Stimulated activated naive CD8-positive, alpha-beta T cell treated with anti-CD3 and anti-CD28 coated beads, Interleukin-15, Interleukin-2, amounts not matched to agents 100 ng/mL and 50 ng/mL, for 24 hours (primary cell): Measurements from ENCODE around the gene PSMD14.
"Not testable (repeated sequence)": the region's sequence is repeated elsewhere in the genome, so short reads cannot be mapped to it uniquely, and the experiment has no call there.

ENCODE experiments used
- H3K27ac Mint-ChIP-seq: one replicate; pipeline ENCODE4 v1.8.0; 2021; ENCODE audit warnings: mild to moderate bottlenecking, mixed read lengths
- H3K27me3 Mint-ChIP-seq: one replicate; pipeline ENCODE4 v1.8.0; 2021; ENCODE audit warnings: mixed read lengths
- H3K36me3 Mint-ChIP-seq: one replicate; pipeline ENCODE4 v1.8.0; 2021; ENCODE audit warnings: low read depth, mixed read lengths
- H3K4me1 Mint-ChIP-seq: one replicate; pipeline ENCODE4 v1.8.0; 2021; ENCODE audit warnings: low read depth, mixed read lengths
- H3K4me3 Mint-ChIP-seq: one replicate; pipeline ENCODE4 v1.8.0; 2021; ENCODE audit warnings: mild to moderate bottlenecking, mixed read lengths
- H3K9me3 Mint-ChIP-seq: one replicate; pipeline ENCODE4 v1.8.0; 2021; ENCODE audit warnings: mixed read lengths

Gene PSMD14

DNA sequence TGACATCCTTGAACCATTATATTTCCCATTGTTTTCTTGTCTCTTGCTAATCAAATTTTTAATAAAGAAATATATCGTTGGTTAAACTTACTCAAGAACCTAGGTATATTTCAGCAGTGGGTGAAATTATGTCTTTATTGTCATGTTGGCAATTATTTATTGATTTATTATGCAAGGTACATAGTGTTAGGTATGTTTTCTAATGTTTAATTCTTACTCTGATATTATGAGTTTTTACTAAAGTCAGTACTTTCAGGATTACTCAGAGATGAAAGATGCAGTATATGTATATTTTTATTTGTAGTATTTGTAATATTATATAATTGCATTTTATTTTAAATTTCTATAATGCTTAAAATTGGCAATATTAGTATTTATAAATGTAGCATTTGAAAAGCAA is 46.9 kb downstream of the PSMD14 start:
- Mint-ChIP-seq H3K4me1 (peaks cover 30% of the 10 kb centered on the region), H3K4me3 (no peak overlapping the region), H3K9me3 (no peaks in the 10 kb centered on the region), H3K27ac (no peak overlapping the region), H3K27me3 (no peaks in the 10 kb centered on the region), H3K36me3 (peaks cover 27% of the 10 kb centered on the region)

DNA sequence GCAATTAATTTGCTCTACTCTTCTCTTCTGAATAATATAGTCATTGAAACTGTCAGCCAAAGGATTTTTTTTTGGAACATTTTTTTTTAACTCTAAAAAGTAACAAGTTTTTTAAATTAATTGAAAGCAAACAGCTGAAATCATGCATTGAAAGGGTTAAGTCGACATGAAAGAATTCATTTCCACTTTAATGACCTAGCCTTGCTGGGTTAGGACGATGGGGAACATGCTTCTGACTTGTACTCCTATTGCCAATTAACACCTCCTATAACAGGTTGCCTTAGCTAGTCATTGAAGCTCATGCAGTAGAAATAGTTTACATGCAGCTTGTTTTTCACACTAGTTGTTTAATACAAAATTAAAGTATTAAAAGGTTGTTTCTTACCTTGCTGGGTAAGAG is 47.8 kb downstream of the PSMD14 start:
- H3K27ac Mint-ChIP-seq: no peak overlapping the region
- H3K27me3 Mint-ChIP-seq: no peaks in the 10 kb centered on the region
- H3K36me3 Mint-ChIP-seq: peaks cover 29% of the 10 kb centered on the region
- H3K9me3 Mint-ChIP-seq: peaks cover 3% of the 10 kb centered on the region
- H3K4me3 Mint-ChIP-seq: no peak overlapping the region
- H3K4me1 Mint-ChIP-seq: peaks cover 30% of the 10 kb centered on the region

DNA sequence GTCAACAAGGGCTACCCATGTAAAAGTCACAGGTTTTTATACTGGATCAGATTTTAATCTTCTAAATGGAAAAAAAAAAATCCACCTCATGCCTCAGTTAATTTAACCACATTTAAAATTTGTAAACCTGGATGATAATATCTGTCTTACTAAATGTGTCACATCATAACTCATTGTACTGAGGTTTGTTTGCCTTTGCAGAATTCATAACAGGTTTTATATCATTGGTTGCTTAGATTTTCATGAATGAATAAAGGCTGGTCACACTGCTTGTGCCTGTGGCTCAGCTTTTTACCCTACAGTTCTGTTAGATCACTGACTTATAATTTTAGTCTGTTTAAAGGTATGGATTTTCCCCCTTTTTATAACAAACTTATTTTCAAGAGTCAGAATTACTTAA is 48.9 kb downstream of the PSMD14 start:
- peaks cover 30% of the 10 kb centered on the region for H3K4me1 Mint-ChIP-seq
- no peak overlapping the region for H3K4me3 Mint-ChIP-seq
- no peaks in the 10 kb centered on the region for H3K27me3 Mint-ChIP-seq
- H3K27ac Mint-ChIP-seq: no peak overlapping the region
- peaks cover 31% of the 10 kb centered on the region for H3K36me3 Mint-ChIP-seq
- H3K9me3 Mint-ChIP-seq: peaks cover 3% of the 10 kb centered on the region

DNA sequence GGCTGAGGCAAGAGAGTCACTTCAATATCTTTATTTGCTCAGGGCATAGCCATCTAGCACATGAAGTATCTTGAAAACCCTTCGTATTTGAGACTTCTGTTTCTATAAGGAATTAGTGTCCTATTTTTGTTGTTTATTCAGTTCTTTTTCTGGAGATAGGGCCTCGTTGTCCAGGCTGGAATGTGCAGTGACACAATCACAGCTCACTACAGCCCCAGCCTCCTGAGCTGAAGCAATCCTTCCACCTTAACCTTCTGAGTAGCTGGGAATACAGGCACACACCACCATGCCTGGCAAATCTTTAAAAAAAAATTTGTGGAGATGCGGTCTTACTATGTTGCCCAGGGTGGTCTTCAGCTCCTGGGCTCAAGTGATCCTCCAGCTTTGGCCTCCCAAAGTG is 50.6 kb downstream of the PSMD14 start:
- no peak overlapping the region for H3K4me3 Mint-ChIP-seq
- peaks cover 23% of the 10 kb centered on the region for H3K4me1 Mint-ChIP-seq
- H3K36me3 Mint-ChIP-seq: peaks cover 43% of the 10 kb centered on the region
- H3K27me3 Mint-ChIP-seq: no peaks in the 10 kb centered on the region
- no peak overlapping the region for H3K27ac Mint-ChIP-seq
- H3K9me3 Mint-ChIP-seq: peaks cover 8% of the 10 kb centered on the region

DNA sequence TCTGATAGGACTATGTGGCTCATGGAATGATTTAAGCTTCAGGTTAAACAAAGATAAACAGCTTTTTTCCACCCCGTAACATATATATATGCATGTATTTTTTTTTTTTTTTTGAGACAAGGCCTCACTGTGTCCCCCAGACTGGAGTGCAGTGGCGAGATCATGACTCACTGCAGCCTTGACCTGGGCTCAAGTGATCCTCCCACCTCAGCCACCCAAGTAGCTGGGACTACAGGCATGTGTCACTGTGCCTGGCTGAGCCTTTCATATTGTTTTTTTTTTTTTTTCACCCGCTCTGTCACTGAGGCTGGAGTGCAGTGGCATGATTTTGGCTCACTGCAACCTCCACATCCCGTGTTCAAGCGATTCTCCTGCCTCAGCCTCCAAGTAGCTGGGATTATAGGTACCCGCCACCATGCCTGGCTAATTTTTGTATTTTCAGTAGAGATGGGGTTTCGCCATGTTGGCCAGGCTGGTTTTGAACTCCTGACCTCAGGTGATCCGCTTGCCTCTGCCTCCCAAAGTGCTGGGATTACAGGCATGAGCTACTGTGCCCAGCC is 52.0 kb downstream of the PSMD14 start:
- not testable (repeated sequence) for H3K9me3 Mint-ChIP-seq, H3K27me3 Mint-ChIP-seq, H3K27ac Mint-ChIP-seq, H3K4me3 Mint-ChIP-seq
- peaks cover 19% of the 10 kb centered on the region for H3K4me1 Mint-ChIP-seq
- H3K36me3 Mint-ChIP-seq: peaks cover 44% of the 10 kb centered on the region

DNA sequence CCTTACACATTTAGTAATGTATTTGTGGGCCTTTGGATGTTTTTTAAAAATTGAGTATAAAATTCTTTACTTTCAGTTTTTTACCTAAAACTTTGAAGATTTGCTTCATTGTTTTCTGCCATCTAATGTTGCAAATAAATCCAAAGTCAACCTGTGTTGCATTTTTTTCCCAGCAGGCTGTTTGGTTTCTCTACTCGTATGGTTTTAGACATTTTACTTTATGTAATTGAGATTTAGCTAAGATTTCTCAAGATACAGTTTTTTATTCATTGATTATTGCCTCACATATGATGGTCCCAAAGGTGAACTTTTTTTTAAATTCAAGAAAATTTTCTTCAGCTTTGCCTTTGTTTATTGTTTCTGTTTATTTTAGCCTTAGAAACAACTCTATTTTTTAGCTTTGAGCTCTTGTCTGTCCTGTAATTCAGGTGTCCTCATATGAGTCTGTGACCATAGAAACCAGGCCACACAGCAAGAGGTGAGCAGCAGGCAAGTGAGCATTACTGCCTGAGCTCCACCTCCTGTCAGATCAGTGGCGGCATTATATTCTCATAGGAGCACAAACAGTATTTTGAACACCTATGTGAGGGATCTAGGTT is 54.4 kb downstream of the PSMD14 start:
- no peak overlapping the region for H3K4me3 Mint-ChIP-seq
- H3K9me3 Mint-ChIP-seq: peaks cover 8% of the 10 kb centered on the region
- H3K27me3 Mint-ChIP-seq: no peaks in the 10 kb centered on the region
- H3K36me3 Mint-ChIP-seq: peaks cover 54% of the 10 kb centered on the region
- H3K27ac Mint-ChIP-seq: no peak overlapping the region
- H3K4me1 Mint-ChIP-seq: peaks cover 5% of the 10 kb centered on the region

DNA sequence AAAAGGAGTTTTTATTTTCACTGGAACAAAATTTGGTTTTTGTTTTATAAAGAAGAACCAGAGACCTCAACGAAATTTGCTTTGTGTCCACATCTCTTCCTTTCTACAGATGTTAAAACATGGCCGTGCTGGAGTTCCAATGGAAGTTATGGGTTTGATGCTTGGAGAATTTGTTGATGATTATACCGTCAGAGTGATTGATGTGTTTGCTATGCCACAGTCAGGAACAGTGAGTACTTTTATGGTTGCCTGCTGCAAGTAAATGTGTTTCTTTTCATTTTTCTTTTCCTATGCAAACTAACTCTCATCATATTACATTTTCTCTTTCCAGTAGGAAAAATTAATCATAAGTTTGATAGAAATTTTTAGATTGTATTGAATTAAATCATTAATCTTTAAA is 59.5 kb downstream of the PSMD14 start:
- H3K27ac Mint-ChIP-seq: no peak overlapping the region
- H3K36me3 Mint-ChIP-seq: peaks cover 56% of the 10 kb centered on the region
- no peaks in the 10 kb centered on the region for H3K27me3 Mint-ChIP-seq
- H3K4me3 Mint-ChIP-seq: no peak overlapping the region
- H3K9me3 Mint-ChIP-seq: peaks cover 4% of the 10 kb centered on the region
- no peaks in the 10 kb centered on the region for H3K4me1 Mint-ChIP-seq

DNA sequence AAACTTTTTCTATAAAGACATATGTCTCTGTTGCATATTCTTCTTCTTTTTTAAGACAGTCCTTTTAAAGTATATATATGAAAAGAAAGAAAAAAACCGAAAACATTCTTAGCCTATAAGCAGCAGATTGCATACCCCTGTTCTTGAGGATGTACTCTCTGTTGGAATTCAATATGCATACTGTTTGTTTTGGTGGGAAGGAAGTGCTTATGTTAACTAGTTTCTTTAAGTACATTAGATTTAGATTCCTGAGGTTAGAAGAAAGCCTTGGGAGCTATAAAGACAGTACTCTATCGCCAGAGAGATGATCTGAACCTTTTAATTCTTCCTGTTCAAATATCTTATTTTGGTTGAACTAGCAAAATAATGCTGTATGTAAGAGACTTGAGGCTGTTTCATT is 61.1 kb downstream of the PSMD14 start:
- Mint-ChIP-seq H3K27ac (no peak overlapping the region), H3K4me3 (no peak overlapping the region), H3K27me3 (no peaks in the 10 kb centered on the region), H3K4me1 (no peaks in the 10 kb centered on the region), H3K36me3 (peaks cover 50% of the 10 kb centered on the region), H3K9me3 (no peaks in the 10 kb centered on the region)

DNA sequence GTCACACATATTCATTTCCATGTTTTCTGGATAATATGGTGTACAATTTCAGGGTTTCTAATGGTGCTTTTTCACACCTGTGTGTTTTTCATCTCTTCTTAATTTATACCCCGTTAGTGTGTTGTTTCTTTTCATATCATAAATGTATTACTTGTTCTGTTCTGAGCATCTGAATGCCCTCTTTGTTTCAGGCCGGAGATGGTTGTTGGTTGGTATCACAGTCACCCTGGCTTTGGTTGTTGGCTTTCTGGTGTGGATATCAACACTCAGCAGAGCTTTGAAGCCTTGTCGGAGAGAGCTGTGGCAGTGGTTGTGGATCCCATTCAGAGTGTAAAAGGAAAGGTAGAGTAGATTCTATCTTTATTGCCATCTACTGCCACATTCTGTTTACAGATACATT is 62.8 kb downstream of the PSMD14 start:
- no peaks in the 10 kb centered on the region for H3K9me3 Mint-ChIP-seq
- H3K4me3 Mint-ChIP-seq: no peak overlapping the region
- peaks cover 59% of the 10 kb centered on the region for H3K36me3 Mint-ChIP-seq
- H3K4me1 Mint-ChIP-seq: no peaks in the 10 kb centered on the region
- no peak overlapping the region for H3K27ac Mint-ChIP-seq
- H3K27me3 Mint-ChIP-seq: no peaks in the 10 kb centered on the region

DNA sequence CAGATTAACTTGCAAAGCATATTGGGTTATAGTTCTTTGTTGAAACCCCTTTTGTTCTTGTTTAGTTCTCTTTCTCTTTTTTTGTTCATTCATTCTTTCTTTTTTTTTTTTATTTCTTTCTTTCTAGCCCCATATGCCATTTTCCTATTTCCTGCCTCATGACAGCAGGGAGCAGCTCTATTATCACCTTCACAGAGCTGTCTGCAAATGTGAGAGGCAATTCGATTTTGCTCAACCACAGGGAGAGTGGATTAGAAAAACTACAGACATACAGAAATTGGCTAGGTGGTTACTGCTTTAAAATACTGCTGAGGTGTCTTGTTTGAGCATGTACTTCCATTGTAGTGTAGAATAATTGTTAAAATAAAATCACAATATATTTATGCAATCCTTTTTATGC is 63.6 kb downstream of the PSMD14 start:
- Mint-ChIP-seq H3K36me3 (peaks cover 61% of the 10 kb centered on the region), H3K4me1 (no peaks in the 10 kb centered on the region), H3K9me3 (no peaks in the 10 kb centered on the region), H3K27ac (no peak overlapping the region), H3K4me3 (no peak overlapping the region), H3K27me3 (no peaks in the 10 kb centered on the region)

DNA sequence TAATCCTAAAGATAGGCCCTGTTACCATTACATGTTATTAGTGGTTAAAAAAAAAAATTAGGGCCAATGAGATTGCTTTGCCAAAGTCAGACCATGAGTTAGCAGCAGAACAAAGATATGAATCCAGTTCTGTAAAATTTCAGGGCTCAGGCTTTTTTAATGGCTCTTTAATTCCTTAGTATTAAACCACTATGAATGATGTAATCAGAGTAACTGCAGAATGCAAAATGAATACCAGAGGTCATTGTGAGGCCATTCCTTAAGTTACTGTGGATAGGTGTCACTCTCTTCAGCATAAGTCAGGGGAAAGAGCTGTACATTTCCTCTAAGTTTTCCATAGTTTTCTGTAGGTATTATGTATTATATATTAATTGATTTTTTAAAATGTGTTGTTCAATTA is 65.7 kb downstream of the PSMD14 start:
- Mint-ChIP-seq H3K4me1 (no peaks in the 10 kb centered on the region), H3K27ac (no peak overlapping the region), H3K4me3 (no peak overlapping the region), H3K36me3 (peaks cover 59% of the 10 kb centered on the region), H3K27me3 (no peaks in the 10 kb centered on the region), H3K9me3 (no peaks in the 10 kb centered on the region)

DNA sequence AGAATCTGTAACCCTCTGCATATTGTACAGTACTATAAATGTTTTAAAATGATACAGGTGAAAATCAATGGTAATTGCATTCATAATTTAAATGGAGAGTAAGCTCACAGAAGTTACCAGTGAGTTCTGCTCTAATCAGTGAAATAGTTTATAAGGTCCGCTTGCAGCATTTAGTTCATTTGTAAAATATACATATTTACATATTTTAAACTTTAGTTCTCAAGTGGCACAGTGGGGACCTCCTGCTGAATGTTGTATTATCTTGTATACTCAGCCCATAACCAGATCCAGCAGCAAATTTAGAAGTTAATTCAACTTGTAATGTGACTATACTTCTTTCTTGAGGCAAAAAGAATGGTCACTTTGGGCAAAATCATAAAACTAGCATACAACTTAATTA is 66.2 kb downstream of the PSMD14 start:
- Mint-ChIP-seq H3K36me3 (peaks cover 61% of the 10 kb centered on the region), H3K4me1 (no peaks in the 10 kb centered on the region), H3K27ac (no peak overlapping the region), H3K27me3 (no peaks in the 10 kb centered on the region), H3K4me3 (no peak overlapping the region), H3K9me3 (no peaks in the 10 kb centered on the region)

DNA sequence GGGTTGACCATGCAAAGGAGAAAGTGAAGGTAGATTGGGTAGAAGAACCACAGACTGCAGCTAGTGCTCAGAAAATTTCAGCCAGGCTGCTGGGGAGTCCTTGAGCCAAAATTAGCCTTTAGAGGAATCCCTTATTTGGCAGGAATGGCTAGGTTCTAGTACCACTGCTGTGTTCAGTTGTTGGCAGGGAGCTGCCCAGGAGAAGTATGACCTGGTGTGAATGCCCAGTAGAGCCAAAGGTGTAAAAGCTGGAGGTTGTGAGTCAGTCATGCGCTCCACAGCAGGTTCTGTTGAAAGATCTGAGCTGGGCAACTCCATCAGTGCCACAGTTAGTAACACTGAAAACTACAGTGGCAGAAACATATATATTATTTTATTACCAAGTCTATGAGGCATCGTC is 71.5 kb downstream of the PSMD14 start:
- Mint-ChIP-seq H3K36me3 (peaks cover 43% of the 10 kb centered on the region), H3K9me3 (no peaks in the 10 kb centered on the region), H3K4me1 (peaks cover 9% of the 10 kb centered on the region), H3K27ac (no peak overlapping the region), H3K27me3 (no peaks in the 10 kb centered on the region), H3K4me3 (no peak overlapping the region)

DNA sequence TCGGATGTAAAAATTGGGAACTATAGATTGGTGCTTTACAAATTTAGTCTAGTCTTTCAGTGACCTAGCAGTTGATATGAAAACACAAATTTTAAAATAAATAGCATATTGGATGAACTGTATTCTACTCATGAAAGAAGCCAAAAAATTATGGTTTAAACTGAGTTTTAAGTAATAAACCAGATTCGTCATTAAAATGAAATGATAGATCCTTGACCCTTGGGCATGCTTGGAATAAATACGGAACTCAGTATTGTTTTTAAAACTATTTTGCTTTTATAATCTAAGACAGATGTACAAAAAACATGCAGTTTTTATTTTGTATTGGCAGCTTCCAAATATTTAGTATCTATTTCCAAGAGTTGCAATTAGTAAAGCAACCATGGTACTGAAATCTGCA is 73.3 kb downstream of the PSMD14 start:
- no peaks in the 10 kb centered on the region for H3K27me3 Mint-ChIP-seq
- peaks cover 35% of the 10 kb centered on the region for H3K36me3 Mint-ChIP-seq
- H3K4me3 Mint-ChIP-seq: no peak overlapping the region
- no peaks in the 10 kb centered on the region for H3K9me3 Mint-ChIP-seq
- H3K4me1 Mint-ChIP-seq: peaks cover 13% of the 10 kb centered on the region
- H3K27ac Mint-ChIP-seq: no peak overlapping the region

DNA sequence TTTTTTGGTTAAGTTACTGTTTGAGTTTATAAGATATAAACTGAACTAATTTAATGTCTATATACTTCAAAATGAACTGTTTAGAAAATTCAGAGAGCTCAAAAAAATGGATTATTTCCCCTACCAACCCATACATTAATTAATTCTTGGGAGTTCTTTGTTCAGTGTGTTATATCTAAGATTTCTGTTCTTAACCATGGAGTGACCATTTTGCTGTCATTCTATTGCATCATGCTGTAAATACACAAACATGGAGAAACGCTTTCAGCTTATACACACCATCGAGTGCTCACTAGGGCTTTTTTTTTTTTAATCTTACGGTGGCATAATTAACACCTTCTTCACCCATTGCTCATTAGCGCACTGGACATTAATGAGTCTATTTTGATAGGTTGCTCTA is 74.5 kb downstream of the PSMD14 start:
- H3K9me3 Mint-ChIP-seq: no peaks in the 10 kb centered on the region
- H3K27ac Mint-ChIP-seq: no peak overlapping the region
- no peaks in the 10 kb centered on the region for H3K27me3 Mint-ChIP-seq
- H3K4me3 Mint-ChIP-seq: no peak overlapping the region
- H3K4me1 Mint-ChIP-seq: peaks cover 13% of the 10 kb centered on the region
- peaks cover 37% of the 10 kb centered on the region for H3K36me3 Mint-ChIP-seq

DNA sequence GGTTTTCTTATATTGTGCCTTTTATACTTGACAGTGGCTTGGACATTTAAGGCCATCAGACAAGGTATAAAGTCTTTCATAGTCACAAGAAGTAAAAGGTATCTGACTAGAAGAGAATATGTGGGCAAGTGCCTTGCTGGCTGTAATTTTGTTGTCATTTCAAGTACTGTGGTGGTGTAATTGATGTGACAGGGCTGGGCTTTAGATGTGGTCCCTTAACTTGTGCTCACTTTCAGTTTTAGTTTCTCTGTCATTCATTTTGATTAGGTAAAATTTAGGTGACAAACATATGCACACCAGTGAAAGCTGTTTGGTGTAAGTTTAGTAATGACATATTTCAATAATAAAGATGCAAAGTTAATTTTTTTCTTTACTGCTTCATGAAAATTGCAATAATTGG is 76.6 kb downstream of the PSMD14 start:
- Mint-ChIP-seq H3K4me3 (no peak overlapping the region), H3K9me3 (no peaks in the 10 kb centered on the region), H3K27ac (no peak overlapping the region), H3K27me3 (no peaks in the 10 kb centered on the region), H3K4me1 (peaks cover 13% of the 10 kb centered on the region), H3K36me3 (peaks cover 30% of the 10 kb centered on the region)
